Measurements from ENCODE around the gene IDH3G. TPM values are rescaled to one million over a fixed set of nuclear protein-coding genes. Genes with fewer than 3 reads are reported as not detected.

IDH3G gene
- total RNA-seq, 5 donors from 2014 or later (not counting 1 experiment from before 2014, with no cell fraction given), result 47.7 to 54.6 (median 51.8) TPM

DNA sequence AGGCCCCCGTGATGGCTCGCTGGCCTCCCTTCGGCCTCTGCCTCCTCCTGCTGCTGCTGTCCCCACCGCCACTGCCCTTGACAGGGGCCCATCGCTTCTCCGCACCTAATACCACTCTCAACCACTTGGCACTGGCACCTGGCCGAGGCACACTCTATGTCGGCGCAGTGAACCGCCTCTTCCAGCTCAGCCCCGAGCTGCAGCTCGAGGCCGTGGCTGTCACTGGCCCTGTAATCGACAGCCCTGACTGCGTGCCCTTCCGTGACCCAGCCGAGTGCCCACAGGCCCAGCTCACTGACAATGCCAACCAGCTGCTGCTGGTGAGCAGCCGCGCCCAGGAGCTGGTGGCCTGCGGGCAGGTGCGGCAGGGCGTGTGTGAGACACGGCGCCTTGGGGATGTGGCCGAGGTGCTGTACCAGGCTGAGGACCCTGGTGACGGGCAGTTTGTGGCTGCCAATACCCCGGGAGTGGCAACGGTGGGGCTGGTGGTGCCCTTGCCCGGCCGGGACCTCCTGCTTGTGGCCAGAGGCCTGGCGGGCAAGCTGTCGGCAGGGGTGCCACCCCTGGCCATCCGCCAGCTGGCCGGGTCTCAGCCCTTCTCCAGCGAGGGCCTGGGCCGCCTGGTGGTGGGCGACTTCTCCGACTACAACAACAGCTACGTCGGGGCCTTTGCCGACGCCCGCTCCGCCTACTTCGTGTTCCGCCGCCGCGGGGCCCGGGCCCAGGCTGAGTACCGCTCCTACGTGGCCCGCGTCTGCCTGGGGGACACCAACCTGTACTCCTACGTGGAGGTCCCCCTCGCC lies 27.1 kb downstream of the IDH3G start:
- no peak overlapping the region for H3K4me3 Mint-ChIP-seq
- DNase-seq, result peak in 2 of 35 experiments; percentile 2 to 4
- H3K36me3 Mint-ChIP-seq, result no peaks in the 10 kb centered on the region
- CTCF ChIA-PET, result no interaction called here
- Histone ChIP-seq H3K4me3 (ENCODE audit: control insufficient read depth in 1 of 2, extremely low read depth in 1 of 2, low read length in 1 of 2) (no peak overlapping the region), H3K27me3 (replicated peaks in 1 of 2; ENCODE audit: control insufficient read depth in 2 of 2, extremely low read depth in 1 of 2, insufficient read depth in 2 of 2, low read length in 1 of 2) (peaks cover 0 to 3% of the 10 kb centered on the region in 2 experiments), H3K36me3 (ENCODE audit: control insufficient read depth in 2 of 2, extremely low read depth in 1 of 2, insufficient read depth in 1 of 2, low read length in 1 of 2) (no peaks in the 10 kb centered on the region), H3K27ac (ENCODE audit: low read length) (no peak overlapping the region), H3K9me3 (no peaks in the 10 kb centered on the region), H3K4me1 (ENCODE audit: control insufficient read depth in 1 of 2, extremely low read depth in 1 of 2, insufficient read depth in 2 of 2, low read length in 2 of 2) (peaks cover 0 to 18% of the 10 kb centered on the region in 2 experiments)
- H3K9me3 Mint-ChIP-seq, result no peaks in the 10 kb centered on the region
- H3K27ac Mint-ChIP-seq, result no peak overlapping the region
- POLR2A ChIA-PET, result no interaction called here
- peaks cover 7 to 12% (median 11%) of the 10 kb centered on the region in 3 donors for H3K4me1 Mint-ChIP-seq
- 86% methylated on average over 28 of the region's 56 CpGs for WGBS (ENCODE audit: insufficient coverage)
- H3K27me3 Mint-ChIP-seq, result peaks cover 0 to 4% of the 10 kb centered on the region in 2 donors
- no peak for ATAC-seq (replicated peaks in 1 of 4)

DNA sequence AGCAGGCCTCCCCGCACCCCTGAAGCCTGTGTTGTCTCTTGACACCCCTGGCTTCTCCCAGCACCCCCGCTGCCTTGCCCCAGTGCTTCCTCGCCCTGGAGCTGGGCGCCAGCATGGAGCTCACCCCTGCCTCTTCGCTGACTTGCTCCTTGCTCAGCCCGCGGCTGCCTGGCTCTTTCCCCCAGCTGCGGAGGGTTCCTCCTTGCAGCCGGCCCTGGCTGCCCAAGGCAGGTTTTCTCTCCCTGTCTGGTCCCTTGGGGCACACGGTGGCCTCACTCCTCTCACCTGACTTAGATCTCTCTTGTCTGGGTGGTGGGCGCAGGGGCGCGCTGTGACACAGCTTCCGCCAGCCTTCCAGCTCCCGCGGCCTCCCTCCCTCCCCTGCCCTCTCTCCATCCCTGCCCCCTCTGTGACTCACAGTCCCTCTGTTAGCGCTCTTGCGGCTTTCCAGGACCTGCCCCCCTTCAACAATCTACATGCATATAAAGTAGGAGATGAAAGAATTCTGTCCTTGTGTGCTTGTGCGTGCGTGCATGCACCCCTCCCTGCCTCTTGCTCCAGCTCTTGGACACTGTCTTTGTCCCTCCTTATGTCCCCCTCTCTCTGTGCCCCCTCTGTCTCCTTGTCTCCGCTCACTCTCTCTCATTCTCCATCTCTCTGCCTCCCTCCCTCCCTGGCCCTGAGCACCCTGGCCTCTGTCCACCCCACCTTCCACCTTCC lies 27.9 kb downstream of the IDH3G start:
- 46% methylated on average over 4 of the region's 21 CpGs for WGBS (ENCODE audit: insufficient coverage)
- H3K27ac Mint-ChIP-seq, result no peak overlapping the region
- H3K4me1 Mint-ChIP-seq, result peaks cover 7 to 12% (median 11%) of the 10 kb centered on the region in 3 donors
- no peak overlapping the region for H3K4me3 Mint-ChIP-seq
- DNase-seq, result peak in 2 of 35 experiments; percentile 11 to 17
- Histone ChIP-seq H3K4me1 (ENCODE audit: control insufficient read depth in 1 of 2, extremely low read depth in 1 of 2, insufficient read depth in 2 of 2, low read length in 2 of 2) (peaks cover 0 to 18% of the 10 kb centered on the region in 2 experiments), H3K27ac (ENCODE audit: low read length) (no peak overlapping the region), H3K27me3 (replicated peaks in 1 of 2; ENCODE audit: control insufficient read depth in 2 of 2, extremely low read depth in 1 of 2, insufficient read depth in 2 of 2, low read length in 1 of 2) (peaks cover 0 to 3% of the 10 kb centered on the region in 2 experiments), H3K4me3 (ENCODE audit: control insufficient read depth in 1 of 2, extremely low read depth in 1 of 2, low read length in 1 of 2) (no peak overlapping the region), H3K9me3 (no peaks in the 10 kb centered on the region), H3K36me3 (ENCODE audit: control insufficient read depth in 2 of 2, extremely low read depth in 1 of 2, insufficient read depth in 1 of 2, low read length in 1 of 2) (no peaks in the 10 kb centered on the region)
- ChIA-PET POLR2A (no interaction called here), CTCF (interaction anchor here in 1 of 2 donors (0.9 kb wide), 1 partner anchor 71 kb away, joined by 3 read pairs; no protein-coding TSS in a partner anchor)
- H3K27me3 Mint-ChIP-seq, result peaks cover 0 to 4% of the 10 kb centered on the region in 2 donors
- ATAC-seq (replicated peaks in 1 of 4), result peak in 2 of 4 experiments; percentile 44 to 48
- H3K36me3 Mint-ChIP-seq, result no peaks in the 10 kb centered on the region
- no peaks in the 10 kb centered on the region for H3K9me3 Mint-ChIP-seq

DNA sequence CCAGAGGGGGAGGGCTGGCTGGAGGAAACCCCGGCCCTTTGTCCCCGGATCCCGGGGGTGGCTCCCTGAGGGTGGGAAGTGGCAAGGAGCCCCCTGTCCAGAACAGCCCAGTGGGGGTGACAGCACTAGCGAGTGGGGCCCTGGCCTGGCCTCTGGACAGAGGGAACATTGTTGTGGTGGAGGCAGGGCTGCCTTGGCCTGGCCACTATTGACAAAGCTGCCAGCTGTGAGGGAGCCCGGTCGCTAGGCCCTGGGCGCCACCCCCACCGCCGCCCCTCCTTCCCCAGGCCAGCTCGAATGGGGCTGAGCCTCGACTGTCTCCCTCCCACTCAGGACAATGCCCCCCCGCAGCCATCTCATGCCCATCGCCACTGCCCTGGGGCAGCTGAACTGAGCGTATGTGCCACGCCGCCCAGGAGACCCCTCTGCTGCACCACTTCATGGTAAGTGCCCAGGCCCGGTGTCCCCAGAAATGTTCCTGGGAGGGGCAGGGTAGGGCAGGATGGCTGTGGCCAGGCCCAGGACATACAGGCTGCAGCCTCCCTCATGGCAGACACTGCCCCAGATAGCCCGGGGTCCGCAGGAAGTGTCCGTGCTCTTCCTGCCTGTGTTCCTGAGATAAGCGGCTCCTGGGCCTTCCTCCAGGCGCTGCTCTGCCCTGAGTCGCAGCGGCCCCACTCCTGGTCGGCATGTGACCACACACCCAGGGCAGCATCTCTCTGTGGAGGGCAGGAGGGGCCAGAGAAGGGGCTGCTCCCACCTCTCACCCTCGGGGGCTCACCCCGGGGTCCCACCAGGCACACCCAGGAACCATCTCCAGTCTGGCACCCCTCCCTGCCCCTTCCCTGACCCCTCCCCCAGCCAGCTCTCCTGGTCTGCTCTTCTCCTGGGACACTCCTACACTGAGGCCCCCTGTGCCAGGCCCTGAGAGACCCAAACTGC lies 28.8 kb downstream of the IDH3G start:
- Mint-ChIP-seq H3K36me3 (no peaks in the 10 kb centered on the region), H3K27me3 (peaks cover 0 to 4% of the 10 kb centered on the region in 2 donors), H3K9me3 (no peaks in the 10 kb centered on the region), H3K4me1 (peaks cover 7 to 12% (median 11%) of the 10 kb centered on the region in 3 donors), H3K27ac (no peak overlapping the region), H3K4me3 (no peak overlapping the region)
- H3K27ac ChIP-seq (ENCODE audit: low read length), result no peak overlapping the region
- POLR2A ChIA-PET, result no interaction called here
- H3K27me3 ChIP-seq (replicated peaks in 1 of 2; ENCODE audit: control insufficient read depth in 2 of 2, extremely low read depth in 1 of 2, insufficient read depth in 2 of 2, low read length in 1 of 2), result peaks cover 0 to 3% of the 10 kb centered on the region in 2 experiments
- 87% methylated on average over 3 of the region's 27 CpGs for WGBS (ENCODE audit: insufficient coverage)
- peak in 1 of 35 experiments; percentile 2 for DNase-seq
- no peak for ATAC-seq (replicated peaks in 1 of 4)
- H3K4me1 ChIP-seq (ENCODE audit: control insufficient read depth in 1 of 2, extremely low read depth in 1 of 2, insufficient read depth in 2 of 2, low read length in 2 of 2), result peaks cover 0 to 18% of the 10 kb centered on the region in 2 experiments
- CTCF ChIA-PET, result interaction anchor here in 1 of 2 donors (0.9 kb wide), 1 partner anchor 71 kb away, joined by 3 read pairs; no protein-coding TSS in a partner anchor
- H3K4me3 ChIP-seq (ENCODE audit: control insufficient read depth in 1 of 2, extremely low read depth in 1 of 2, low read length in 1 of 2), result no peak overlapping the region
- H3K36me3 ChIP-seq (ENCODE audit: control insufficient read depth in 2 of 2, extremely low read depth in 1 of 2, insufficient read depth in 1 of 2, low read length in 1 of 2), result no peaks in the 10 kb centered on the region
- no peaks in the 10 kb centered on the region for H3K9me3 ChIP-seq

DNA sequence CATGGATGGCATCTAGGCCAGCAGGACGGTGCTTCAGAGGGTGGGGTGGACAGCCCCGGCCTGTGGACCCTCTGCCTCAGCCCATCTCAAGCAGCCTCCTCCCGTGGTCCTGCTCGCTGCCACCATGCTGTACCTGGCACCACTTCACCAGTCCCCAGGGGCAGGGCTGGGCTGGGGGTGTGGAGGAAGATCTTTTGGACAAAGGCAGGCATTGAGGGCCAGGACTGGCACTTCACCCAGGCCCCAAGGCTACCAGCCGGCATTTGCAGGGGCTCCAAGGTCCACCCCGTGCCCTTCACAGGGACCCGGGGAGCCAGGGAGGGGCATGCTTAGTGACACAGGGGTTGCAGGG lies 29.4 kb downstream of the IDH3G start:
- CTCF ChIA-PET, result no interaction called here
- peaks cover 0 to 18% of the 10 kb centered on the region in 2 experiments for H3K4me1 ChIP-seq (ENCODE audit: control insufficient read depth in 1 of 2, extremely low read depth in 1 of 2, insufficient read depth in 2 of 2, low read length in 2 of 2)
- peaks cover 0 to 3% of the 10 kb centered on the region in 2 experiments for H3K27me3 ChIP-seq (replicated peaks in 1 of 2; ENCODE audit: control insufficient read depth in 2 of 2, extremely low read depth in 1 of 2, insufficient read depth in 2 of 2, low read length in 1 of 2)
- POLR2A ChIA-PET, result no interaction called here
- H3K9me3 ChIP-seq, result no peaks in the 10 kb centered on the region
- peaks cover 0 to 4% of the 10 kb centered on the region in 2 donors for H3K27me3 Mint-ChIP-seq
- H3K4me3 Mint-ChIP-seq, result no peak overlapping the region
- no peak overlapping the region for H3K27ac ChIP-seq (ENCODE audit: low read length)
- H3K36me3 ChIP-seq (ENCODE audit: control insufficient read depth in 2 of 2, extremely low read depth in 1 of 2, insufficient read depth in 1 of 2, low read length in 1 of 2), result no peaks in the 10 kb centered on the region
- H3K4me3 ChIP-seq (ENCODE audit: control insufficient read depth in 1 of 2, extremely low read depth in 1 of 2, low read length in 1 of 2), result no peak overlapping the region
- H3K27ac Mint-ChIP-seq, result no peak overlapping the region
- H3K9me3 Mint-ChIP-seq, result no peaks in the 10 kb centered on the region
- H3K4me1 Mint-ChIP-seq, result peaks cover 7 to 12% (median 11%) of the 10 kb centered on the region in 3 donors
- no CpG with 5 or more reads among the region's 7 CpGs for WGBS (ENCODE audit: insufficient coverage)
- H3K36me3 Mint-ChIP-seq, result no peaks in the 10 kb centered on the region
- DNase-seq (peak in 1 of 35 experiments; percentile 3), ATAC-seq (replicated peaks in 1 of 4) (no peak)

DNA sequence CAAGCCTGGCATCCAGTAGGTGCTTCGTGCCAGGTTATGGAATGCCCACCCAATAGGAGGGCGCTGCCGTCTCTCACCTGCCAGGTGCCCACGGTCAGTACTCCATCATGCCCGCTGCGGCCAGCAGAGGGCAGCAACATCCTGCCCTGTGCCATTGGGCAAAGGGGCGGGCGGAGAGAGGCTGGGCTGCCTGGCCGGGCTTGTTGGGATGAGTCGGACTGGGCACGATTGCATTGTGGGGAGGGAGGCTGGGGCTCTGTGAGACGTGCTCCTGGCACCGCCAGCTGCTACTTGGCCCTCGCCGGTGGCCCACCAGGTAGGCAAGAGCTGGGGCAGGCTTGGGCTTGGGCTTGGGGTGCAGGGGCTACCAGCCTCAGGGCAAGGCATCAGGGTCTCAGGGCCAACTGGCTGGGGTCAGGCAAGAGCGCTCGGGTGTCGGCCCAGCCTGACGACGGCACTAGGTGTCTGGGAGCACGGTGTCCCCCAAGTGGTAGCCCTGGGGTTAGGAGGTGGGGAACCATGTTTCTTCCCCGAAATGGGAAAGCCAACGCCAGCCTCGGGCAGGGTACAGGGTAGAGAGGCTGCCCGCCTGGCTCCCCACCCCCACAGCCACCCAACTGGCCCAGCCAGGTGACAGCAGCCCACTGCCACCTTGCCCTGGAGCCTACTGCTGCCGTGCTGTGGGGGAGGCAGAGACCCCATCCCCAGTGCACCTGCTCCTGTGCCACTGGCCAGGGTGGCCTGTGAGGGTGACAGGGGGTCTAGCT lies 30.0 kb downstream of the IDH3G start, which contains the start of gene PLXNB3:
Gene PLXNB3, plus strand, starts transcription at position 261 of the 767 bp plus-strand sequence. CDS start 1,287 bp downstream, outside the sequence.
- WGBS (ENCODE audit: insufficient coverage), result 28% methylated on average over 8 of the region's 26 CpGs
- CTCF ChIA-PET, result interaction anchor here in 1 of 2 donors (0.9 to 1.9 kb wide), 3 partner anchors 11 to 188 kb away, joined by 3 to 6 read pairs (median 4); no protein-coding TSS in a partner anchor

More for the DNA sequence above, 30.0 kb downstream of the IDH3G start, which contains the start of gene PLXNB3:
- no peaks in the 10 kb centered on the region for H3K36me3 ChIP-seq (ENCODE audit: control insufficient read depth in 2 of 2, extremely low read depth in 1 of 2, insufficient read depth in 1 of 2, low read length in 1 of 2)
- ATAC-seq (replicated peaks in 1 of 4) (peak; percentile 84 to 93 (median 85)), DNase-seq (peak; percentile 24 to 83 (median 59))
- peaks cover 0 to 18% of the 10 kb centered on the region in 2 experiments for H3K4me1 ChIP-seq (ENCODE audit: control insufficient read depth in 1 of 2, extremely low read depth in 1 of 2, insufficient read depth in 2 of 2, low read length in 2 of 2)
- Mint-ChIP-seq H3K36me3 (no peaks in the 10 kb centered on the region), H3K27ac (no peak within 1 kb of the TSS), H3K9me3 (no peaks in the 10 kb centered on the region), H3K27me3 (peaks cover 0 to 4% of the 10 kb centered on the region in 2 donors), H3K4me1 (peaks cover 7 to 12% (median 11%) of the 10 kb centered on the region in 3 donors), H3K4me3 (no peak within 1 kb of the TSS)
- H3K4me3 ChIP-seq (ENCODE audit: control insufficient read depth in 1 of 2, extremely low read depth in 1 of 2, low read length in 1 of 2), result no peak within 1 kb of the TSS
- POLR2A ChIA-PET, result no interaction called here
- H3K9me3 ChIP-seq, result no peaks in the 10 kb centered on the region
- peaks cover 0 to 3% of the 10 kb centered on the region in 2 experiments for H3K27me3 ChIP-seq (replicated peaks in 1 of 2; ENCODE audit: control insufficient read depth in 2 of 2, extremely low read depth in 1 of 2, insufficient read depth in 2 of 2, low read length in 1 of 2)
- no peak within 1 kb of the TSS for H3K27ac ChIP-seq (ENCODE audit: low read length)

All from T-cell (primary cell).